Activated T-cell treated with anti-CD3 and anti-CD28 coated beads, Interleukin-2, amount 50 U/mL, for 1 hour (primary cell): ENCODE measurements around the gene PKHD1.

Experiments
- DNase-seq: peaks from one replicate; pipeline ENCODE4 v3.0.0-alpha.2; 2020

PKHD1 gene

DNA sequence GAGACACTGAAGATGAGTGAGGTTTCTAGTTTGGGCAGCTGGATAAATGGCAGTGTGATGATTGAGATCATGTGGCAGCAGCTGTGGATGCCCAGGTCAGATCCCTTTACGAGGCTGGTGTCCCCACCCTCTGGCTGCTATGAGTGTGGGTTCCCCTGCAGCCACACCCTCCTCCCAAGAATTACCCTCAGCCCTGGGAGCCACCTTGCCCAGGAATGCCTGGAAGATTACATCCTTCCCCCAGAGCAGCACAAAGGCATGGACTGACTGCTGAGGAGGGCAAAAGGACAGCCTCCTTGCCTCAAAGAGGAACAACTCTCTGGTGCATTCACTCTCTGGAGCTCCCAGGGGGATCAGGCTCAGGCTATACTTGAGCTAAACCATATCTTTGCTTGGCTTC is 15.0 kb upstream of the PKHD1 start:
- DNase-seq: no peak

DNA sequence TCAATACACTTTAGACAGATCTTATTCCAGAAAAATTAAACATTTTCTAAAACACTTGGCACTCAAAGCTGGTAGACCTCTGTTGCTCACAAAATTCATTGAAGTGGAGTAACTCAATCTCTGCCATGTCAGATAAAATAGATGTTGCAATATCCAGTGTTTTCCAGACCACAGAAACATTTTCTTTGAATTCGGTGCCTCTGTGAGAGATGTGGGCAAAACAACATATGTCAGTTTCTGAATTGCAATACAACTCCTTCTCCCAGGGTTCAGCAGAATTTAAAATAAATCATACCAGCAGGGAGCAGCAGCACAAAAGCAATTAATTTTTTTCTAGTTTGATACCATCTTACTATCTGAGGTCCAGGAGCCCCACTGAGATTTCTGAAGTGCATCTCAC is 11.3 kb upstream of the PKHD1 start:
- DNase-seq: no peak

DNA sequence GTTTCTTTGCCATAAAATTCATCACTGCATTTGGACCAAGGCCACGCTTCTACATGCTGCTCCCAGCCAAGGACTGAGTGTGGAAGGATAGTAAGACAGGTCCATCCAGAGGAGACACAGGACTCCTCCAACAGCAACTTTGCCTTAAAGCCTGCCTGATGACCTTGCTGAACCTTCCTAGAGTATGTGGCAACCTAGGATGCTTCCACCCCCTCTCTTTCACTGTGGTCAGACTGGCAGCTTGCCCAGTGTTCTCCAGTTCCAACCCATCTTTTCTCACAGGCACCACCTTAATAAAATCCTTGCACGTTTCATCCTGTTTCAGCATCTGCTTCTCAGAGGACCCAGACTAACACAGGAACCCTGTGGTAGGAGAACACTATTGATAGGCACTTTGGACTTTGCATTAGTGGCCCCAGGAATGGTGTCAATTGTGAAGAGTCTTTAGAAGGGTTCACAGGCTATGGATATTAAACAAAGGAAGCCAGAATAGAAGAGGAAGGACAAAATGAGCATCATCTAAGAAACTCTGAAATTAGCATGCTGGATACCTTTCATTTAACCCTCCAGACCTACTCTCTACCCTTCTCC is 2.4 kb upstream of the PKHD1 start:
- DNase-seq: no peak

DNA sequence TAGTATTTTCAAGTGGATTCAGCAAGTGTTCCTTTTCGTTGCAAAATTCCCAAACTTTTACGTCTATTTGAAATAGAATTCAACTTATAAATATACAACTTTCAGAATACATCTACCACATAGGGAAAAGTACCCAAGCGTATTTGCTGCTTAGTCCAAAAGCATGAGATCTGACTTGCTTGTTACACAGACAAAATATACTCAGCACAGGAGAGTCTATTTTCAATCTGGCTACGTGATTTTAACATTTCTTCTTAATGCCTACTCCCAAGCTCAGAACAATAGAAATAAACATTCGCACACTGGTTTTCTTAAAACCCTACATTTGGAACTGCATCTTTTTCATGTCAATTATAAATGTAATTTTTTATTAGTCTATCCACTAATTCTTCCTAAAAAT is 672 bp downstream of the PKHD1 start:
- DNase-seq: no peak

DNA sequence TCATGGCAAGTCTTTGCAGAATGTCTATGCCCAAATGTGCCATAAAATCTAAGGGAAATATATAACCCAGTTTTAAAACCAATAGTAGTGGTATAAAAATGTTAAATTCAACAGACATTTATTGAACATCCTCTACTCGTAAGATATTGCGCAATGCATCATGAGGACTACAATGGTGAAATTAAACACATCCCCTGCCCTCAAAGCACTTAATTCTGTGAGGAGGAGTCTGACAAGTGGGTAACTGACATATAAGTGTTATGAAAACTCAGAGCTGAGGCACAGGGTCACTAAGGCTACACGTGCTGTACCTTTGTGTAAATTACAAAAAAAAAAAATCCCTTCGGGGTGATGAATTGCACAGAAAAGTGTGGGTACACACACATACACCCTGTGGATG is 6.2 kb downstream of the PKHD1 start:
- DNase-seq: no peak

DNA sequence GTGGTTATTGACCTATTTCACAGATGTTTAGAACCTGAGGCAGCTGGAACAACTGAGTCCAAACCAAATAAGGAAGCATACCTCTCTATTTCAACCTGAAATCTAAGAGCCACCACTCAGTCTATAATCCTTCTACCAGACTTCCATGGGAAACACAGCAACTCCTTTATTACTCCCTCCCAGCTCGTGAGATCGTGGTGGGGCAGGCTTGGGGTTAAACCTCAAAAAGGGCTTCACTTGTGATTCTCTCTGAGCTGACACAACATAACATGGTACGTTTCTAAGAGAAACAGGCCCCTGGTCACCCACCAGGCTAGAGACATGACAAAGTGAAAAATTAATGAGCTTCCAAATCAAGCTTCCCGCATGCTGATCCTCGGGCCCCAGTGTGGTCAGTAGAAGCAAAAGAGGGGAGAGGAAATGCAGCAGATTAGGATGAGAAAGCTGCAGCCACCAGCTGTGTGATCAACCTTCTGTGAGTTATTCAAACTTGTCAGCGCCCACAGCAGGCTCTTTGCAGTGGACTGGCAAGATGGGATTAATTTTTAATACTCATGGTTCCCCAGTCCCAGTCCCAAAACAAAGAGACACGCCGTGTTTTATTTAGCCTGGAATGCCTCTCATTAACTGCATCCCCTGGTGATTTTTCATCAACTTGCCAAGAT is 9.3 kb downstream of the PKHD1 start:
- DNase-seq: no peak

DNA sequence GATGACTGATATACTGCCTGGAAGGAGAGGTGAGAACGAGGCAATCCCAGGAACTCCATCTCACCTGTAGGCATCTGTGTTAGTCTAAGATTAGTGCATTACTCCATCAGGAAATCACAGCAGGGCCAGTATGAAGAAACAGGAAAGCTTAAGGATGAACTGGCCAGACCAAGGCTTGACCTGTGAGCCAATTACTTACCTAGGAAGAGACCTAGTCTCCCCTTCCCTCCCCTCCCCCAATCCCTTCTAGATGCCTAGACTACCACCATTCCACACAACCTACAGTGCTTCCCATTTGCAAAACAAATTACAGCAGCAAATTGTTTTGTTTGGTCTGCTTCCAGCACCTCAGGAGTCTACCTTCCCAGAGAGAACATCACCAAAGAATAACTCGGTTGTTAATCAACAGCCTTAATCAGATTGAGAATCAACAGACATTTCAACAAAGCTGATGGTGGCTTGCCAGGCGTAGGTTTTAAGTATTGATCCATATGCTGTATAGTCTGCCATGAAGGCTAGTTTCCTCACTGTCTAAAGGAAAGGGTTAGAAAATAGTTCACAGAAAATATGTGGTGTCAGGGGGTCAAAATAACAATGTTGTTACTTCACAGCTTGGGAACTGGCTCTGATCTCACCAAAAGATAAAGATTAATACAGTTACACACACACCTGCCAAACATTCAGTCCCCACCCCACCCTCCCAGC is 10.1 kb downstream of the PKHD1 start:
- no peak for DNase-seq

DNA sequence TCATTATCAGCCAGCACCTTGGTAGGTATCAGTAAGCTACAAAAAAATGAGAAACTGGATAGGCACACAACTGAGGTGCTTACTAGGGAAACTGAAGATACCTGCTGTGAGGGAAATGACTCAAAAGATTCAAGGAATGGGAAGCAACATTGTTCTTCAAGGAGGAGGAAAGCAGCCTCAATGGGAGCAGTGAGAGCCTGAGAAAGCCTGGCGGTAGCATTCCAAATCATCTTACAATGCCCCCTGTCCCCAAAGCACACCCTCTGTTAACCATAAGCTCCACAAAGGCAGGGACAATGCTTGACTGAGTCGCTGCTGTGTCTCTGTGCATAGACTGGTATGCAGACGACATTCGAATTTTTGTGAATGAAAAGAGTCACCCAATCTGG is 10.6 kb downstream of the PKHD1 start:
- DNase-seq: no peak

DNA sequence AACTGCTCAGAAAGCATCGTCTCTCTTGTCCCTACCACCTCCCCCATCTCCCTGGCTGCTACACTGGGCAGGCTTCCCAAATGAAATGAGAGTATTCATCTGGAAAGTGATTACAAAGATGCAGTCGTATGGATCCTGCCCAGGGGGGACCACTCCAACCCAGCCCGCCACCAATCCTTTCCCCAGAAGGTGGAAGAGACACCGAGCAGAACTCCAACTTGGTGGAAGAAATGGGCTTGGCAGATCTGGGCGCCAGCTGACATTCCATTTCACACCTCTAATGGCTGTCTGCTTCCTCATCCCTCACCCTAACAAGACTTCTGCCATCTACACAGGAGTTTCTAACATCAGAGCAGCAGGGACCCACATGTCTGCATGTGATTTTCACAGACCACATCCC is 12.7 kb downstream of the PKHD1 start:
- DNase-seq: no peak

DNA sequence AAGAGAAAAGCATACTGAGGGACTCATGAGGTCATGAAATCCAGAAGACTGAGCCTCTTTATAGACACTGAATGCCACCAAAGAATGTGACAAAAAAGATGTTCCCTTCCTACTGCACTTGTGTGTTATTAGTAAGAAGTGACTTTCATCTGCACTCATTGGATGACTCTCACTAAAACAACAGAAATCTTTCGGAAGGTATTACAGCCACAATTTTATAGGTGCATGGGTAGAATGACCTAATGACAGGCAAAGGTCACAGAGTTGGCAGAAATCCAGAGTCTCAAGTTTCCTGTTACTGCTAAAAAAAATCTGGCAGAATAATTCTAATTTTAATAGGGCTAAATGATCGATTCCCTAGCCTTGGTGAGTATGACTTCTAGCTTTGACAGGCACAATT is 13.3 kb downstream of the PKHD1 start:
- DNase-seq: no peak

DNA sequence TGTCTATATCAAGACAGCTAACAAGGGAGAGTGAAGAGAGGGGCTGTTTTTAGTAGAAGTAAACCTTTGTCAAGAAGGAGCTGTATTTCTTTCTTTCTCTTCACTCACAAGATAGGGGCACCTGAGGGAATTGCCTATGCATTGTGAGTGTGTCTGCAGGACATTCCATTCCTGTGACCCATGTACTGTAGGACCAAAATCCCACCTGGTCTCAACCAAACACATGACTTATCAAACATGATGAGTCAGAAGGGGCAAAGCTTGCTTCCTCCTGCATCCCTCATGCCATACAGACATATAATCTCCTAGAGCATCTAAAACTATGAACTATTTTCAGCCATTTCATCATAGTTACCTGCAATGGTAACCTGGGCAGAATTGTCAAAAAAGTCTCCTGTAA is 21.8 kb downstream of the PKHD1 start:
- no peak for DNase-seq

DNA sequence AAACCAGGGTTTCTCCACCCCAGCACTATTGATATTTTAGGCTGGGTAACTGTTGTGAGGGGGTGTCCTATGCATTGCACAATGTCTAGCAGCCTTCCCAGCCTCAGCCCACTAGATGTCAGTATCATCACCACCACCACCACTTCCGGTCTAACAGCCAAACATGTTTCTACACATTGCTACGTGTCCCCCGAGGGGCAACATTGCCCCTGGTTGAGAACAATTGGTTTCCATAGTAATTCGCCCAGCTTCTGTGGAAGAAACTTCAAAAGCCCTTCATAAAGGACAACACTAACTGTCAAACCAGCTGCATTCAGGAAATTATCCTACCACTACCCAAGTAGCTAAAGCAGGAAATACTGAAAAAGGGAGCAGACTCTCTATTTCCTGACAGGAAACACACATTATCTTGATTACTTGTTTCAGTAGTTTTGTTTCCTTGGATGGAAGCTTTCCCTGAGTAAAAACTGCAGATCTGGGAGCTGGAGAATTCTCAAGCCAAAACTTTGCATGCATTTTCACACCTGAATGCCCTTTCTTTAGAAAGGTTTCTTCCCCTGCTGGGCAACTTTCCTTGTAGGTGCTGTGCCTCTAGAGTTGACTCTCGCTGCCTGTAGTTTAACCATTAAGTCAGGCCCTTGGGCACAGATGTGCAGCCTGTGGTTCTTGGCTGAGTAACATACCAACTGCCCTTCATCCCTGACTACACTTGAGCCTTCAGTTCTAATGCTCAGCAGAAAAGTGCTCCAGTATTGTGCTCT is 23.6 kb downstream of the PKHD1 start:
- peak; percentile 41 for DNase-seq

DNA sequence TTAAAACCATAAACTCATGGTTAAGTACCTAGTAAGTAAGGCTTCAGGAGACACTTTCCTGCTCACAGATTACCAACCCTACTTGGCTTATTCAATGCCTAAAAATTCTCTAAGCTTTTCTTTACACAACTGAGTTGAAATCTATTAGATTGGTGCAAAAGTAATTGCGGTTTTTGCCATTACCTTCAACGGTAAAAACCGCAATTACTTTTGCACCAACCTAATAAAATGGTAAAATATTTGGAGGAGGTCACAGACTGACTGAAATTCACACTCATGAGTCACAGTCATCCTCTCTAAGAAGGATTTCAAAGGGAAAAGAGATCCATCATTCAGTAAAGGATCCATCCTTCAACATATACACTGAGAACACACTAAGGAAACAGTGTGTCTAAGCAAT is 25.9 kb downstream of the PKHD1 start:
- DNase-seq: no peak

DNA sequence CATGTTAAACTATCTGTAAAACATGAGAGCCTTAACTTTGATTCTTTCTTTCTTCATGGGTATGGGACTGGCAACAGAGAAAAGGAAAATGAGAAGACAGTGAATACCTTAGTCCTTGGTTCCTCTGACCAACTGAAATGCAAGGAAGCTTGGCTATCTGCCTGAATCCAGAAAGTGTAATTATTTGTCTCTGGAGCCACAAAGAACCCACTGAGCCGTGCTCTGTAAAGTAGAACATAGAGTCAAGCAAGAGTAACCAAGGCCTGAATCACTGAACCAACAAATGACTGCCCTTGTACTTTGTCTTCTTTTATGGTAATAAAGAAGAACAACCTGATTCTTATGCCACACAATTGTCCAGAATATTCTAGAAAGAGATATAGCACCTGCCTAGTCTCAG is 27.6 kb downstream of the PKHD1 start:
- no peak for DNase-seq

DNA sequence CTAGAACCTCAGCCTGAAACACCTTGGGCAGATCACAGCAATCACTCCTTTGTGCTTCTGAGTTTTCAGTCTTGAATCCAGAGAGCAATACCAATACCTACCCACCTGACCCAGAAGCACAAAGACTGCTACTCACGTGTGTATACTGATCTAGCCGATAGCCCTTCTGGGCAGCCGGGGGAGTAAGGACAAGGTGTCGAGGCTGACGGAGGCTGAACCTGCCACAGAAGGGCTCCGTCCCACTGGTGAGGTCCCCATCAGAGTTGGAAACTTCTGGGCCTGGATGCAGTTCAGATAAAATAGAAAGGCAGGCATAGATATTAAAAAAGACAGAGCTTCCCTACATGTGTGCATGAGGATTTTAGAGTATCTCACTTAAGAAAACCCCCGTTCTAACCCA is 32.0 kb downstream of the PKHD1 start:
- DNase-seq: no peak

DNA sequence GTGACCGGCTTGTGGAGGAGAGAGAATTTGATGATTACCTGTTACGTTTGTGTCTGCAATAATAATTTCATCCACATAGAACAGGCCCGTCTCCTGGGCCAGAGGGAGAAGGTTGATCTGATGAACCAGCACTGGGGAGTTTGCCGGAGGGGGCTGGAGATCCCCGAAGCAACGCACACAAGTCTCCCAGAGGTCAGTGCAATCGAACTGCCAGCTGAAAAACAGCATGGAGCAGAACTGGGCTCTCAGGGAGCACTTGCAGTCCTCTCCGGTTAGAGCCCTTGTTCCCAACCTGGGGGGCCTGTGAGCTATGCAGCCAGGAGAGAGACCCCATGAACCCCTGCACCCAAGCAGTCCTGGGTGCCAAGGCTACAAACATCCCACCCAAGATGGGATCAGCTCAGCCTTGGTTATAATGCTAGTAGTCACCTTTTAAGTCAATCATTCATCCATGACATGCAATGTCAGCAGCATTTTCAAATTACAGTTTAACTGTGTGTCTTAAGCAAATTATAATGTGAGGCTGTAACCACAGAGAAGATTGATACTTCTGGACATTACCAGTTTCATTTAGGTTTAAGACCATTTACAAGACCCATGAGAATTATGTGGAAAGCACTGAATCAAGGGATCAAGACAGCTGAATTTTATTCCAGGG is 34.2 kb downstream of the PKHD1 start:
- no peak for DNase-seq

DNA sequence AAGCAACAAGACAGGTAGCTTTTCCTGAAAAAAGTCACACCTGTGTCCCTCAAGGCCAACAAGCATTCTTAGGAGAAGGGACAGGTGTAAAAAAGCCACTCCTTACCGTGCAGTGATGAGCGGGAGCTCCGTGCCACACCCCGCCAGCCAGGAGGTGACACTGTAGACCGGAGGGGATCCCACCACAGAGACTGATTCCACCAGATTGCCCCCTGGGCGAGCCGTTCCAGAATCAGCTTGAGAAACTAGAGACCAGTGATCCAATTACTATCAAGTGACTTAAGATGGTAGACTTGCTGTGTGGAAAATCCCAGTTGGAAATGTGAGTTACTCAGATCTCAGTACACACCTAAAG is 37.4 kb downstream of the PKHD1 start:
- DNase-seq: no peak

DNA sequence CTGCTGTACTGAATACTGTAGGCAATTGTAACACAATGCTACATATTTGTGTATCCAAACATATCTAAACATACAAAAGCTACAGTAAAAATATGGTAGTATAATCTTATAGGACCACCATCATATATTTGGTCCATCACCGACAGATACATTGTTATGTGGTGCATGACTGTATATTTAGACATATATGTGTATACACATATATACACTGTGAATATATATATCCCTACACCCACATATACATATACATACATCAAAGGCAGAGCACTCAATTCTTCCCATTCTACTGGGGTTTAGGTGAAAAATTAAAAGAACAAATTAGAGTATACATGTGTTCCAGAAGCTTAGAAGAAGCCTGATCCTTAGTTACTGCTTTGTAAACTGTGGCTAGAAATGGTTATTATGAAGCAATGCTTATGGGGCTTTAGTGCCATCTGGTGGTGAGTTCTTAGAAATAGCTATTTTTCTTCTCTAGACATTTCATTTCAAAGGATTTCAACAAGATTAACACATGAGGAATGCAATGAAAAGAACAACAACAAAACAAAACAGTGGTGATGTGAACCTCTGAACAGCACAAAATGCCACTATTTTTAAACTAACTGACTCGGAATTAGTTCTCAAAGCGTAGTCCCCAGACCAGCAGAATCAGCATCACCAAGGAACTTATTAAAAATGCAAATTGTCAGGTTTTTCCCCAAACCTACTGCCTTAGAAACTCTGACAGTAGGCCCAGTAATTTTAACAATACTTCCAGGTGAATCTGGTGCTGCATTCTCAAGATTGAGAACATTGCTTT is 38.0 kb downstream of the PKHD1 start:
- DNase-seq: no peak

DNA sequence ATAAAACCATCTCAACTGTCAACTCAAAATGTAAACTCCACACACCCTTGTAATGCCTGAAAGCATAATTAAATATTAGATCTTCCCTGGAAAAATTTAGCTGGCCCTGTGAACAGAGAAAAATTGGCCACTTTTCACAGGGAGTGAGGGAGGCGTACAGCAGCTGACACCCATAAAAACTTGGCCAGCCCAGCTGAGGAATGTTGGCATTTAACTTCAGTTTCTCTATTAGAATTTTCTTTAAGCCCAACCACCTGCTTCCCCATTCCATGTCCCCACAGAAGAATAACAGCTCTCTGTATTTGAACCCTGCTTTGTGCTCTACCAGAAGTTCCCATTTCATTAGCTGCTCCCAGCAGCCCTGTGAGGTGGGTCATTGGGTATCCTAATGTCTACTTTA is 41.0 kb downstream of the PKHD1 start:
- DNase-seq: no peak

DNA sequence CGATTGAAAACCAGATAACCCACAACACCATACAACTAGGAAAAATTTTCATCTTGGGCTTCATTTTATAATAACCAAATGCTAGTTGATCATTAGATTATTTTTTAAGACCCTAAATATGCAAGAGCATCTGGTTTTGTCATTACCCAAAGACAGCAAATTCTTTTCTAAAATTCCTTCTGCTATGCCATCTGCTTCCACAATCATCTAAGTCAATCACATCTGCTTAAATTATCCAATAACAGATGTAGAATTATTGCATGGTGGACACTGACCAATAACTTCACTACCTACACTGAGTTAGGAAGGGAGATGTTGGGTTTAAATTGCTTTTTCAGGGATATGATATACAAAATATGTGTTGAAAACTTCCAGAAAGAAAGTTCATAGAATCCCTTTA is 41.9 kb downstream of the PKHD1 start:
- no peak for DNase-seq

DNA sequence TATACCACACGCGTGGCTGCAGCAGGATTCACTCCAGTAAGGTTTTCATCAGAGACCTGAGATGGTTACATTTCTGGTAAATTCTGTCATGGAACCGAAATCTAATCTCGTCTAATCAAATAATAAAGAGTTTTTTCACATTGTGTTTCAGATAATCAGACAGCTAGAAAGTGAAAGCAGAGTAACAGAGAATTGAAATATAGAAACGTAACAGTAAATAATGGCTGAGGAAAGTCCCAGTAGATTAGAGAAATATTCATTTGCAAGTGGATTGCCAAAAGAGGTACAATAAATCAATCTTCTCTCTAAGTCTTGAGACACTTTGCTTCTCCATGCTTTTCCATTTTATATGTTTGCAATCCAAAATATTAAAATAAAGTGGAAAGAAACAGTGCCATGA is 42.4 kb downstream of the PKHD1 start:
- no peak for DNase-seq

DNA sequence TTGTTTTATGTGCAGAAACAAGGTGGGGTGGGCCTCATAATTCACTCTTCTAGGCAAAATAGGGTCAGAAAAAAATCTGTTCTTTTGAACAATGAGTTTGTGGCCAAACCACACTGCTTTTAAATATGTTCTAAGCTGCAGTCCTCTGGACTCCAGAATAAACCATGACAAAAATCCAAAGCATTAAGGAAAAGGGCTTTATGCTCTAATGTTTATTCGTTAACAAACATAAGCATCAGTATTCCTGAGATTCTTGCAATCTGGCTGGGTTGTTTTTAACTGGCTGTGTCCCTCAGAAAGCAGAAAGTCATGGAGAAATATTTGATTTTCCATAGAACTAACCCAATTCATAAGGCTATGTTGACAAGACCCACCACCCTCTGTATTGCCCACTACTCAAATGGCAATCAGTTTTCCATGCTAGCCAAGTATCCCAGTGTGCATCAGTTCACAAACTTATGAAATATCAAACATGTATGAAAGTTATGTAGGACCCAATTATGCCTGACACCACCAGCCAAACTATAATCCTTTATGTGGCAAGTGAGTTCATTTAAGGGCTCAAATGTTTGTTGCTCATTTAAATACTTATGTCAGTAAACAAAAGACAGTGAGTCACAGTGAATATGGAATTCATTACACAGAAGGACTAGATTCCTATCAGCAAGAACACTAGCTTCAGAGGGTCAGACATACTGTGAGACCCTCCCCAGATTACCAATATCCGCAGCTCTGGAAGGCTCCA is 45.1 kb downstream of the PKHD1 start:
- DNase-seq: no peak
